ENCODE results near the gene PDCD2L. TPM values are rescaled to one million over a fixed set of nuclear protein-coding genes. Genes with fewer than 3 reads are reported as not detected.
"Not testable (repeated sequence)": the region's sequence is repeated elsewhere in the genome, so short reads cannot be mapped to it uniquely, and the experiment has no call there.

Gene PDCD2L
- total RNA-seq, 2 experiments from 2014 or later: 24.8 to 34.1 TPM

- Mint-ChIP-seq H3K36me3 (ENCODE audit: low read depth) (peaks cover 32% of the 10 kb centered on the region), H3K4me3 (peak within 1 kb of the TSS; percentile 94), H3K27ac (peak within 1 kb of the TSS; percentile 74), H3K9me3 (no peaks in the 10 kb centered on the region), H3K27me3 (ENCODE audit: low read depth) (no peaks in the 10 kb centered on the region), H3K4me1 (ENCODE audit: low read depth) (peaks cover 47% of the 10 kb centered on the region)
- DNase-seq: peak; percentile 67
- CTCF ChIA-PET: interaction anchor here (0.8 to 2.7 kb wide), 4 partner anchors 8 to 20 kb away, joined by 3 to 10 read pairs (median 3); no protein-coding TSS in a partner anchor
- intact Hi-C loops (cut with micrococcal nuclease): loop anchor here (2.0 kb wide), 3 partner anchors 40 to 636 kb away; partner anchors contain the start of genes GRAMD1A, PDCD2L and UBA2
Observed at GRCh38 chr19:34364830-34365462, 39.3 kb upstream of the PDCD2L start, which contains the start of gene GPI. TSS of gene GPI (plus strand) at chr19:34365196. CDS start at chr19:34365267, 71 bp downstream.

GRCh38 chr19:34365463-34366401, 38.5 kb upstream of the PDCD2L start:
- H3K36me3 Mint-ChIP-seq (ENCODE audit: low read depth): peaks cover 39% of the 10 kb centered on the region
- peak overlapping the region; percentile 74 for H3K27ac Mint-ChIP-seq
- intact Hi-C loops (cut with micrococcal nuclease): loop anchor here (2.0 kb wide), 3 partner anchors 39 to 635 kb away; partner anchors contain the start of genes GRAMD1A, PDCD2L and UBA2
- peaks cover 43% of the 10 kb centered on the region for H3K4me1 Mint-ChIP-seq (ENCODE audit: low read depth)
- DNase-seq: peak; percentile 39
- H3K9me3 Mint-ChIP-seq: no peaks in the 10 kb centered on the region
- peak overlapping the region; percentile 94 for H3K4me3 Mint-ChIP-seq
- no peaks in the 10 kb centered on the region for H3K27me3 Mint-ChIP-seq (ENCODE audit: low read depth)
- CTCF ChIA-PET: interaction anchor here (0.8 to 0.9 kb wide), 2 partner anchors 9 to 11 kb away, joined by 3 read pairs; no protein-coding TSS in a partner anchor

GRCh38 chr19:34366738-34367623, 37.2 kb upstream of the PDCD2L start:
- Mint-ChIP-seq H3K27me3 (ENCODE audit: low read depth) (no peaks in the 10 kb centered on the region), H3K9me3 (no peaks in the 10 kb centered on the region), H3K4me1 (ENCODE audit: low read depth) (peaks cover 49% of the 10 kb centered on the region), H3K27ac (no peak overlapping the region), H3K4me3 (peak overlapping the region; percentile 94), H3K36me3 (ENCODE audit: low read depth) (peaks cover 46% of the 10 kb centered on the region)
- CTCF ChIA-PET: no interaction called here
- intact Hi-C loops (cut with micrococcal nuclease): no loop called here
- DNase-seq: no peak

- Mint-ChIP-seq H3K4me3 (no peak overlapping the region), H3K27ac (no peak overlapping the region), H3K4me1 (ENCODE audit: low read depth) (peaks cover 49% of the 10 kb centered on the region), H3K9me3 (no peaks in the 10 kb centered on the region), H3K36me3 (ENCODE audit: low read depth) (peaks cover 46% of the 10 kb centered on the region), H3K27me3 (ENCODE audit: low read depth) (no peaks in the 10 kb centered on the region)
- no peak for DNase-seq
- CTCF ChIA-PET: no interaction called here
- intact Hi-C loops (cut with micrococcal nuclease): no loop called here
Observed at GRCh38 chr19:34367624-34367957, 36.6 kb upstream of the PDCD2L start.

- H3K27me3 Mint-ChIP-seq (ENCODE audit: low read depth): no peaks in the 10 kb centered on the region
- no peak overlapping the region for H3K4me3 Mint-ChIP-seq
- intact Hi-C loops (cut with micrococcal nuclease): no loop called here
- no peak for DNase-seq
- CTCF ChIA-PET: no interaction called here
- H3K9me3 Mint-ChIP-seq: no peaks in the 10 kb centered on the region
- no peak overlapping the region for H3K27ac Mint-ChIP-seq
- H3K36me3 Mint-ChIP-seq (ENCODE audit: low read depth): peaks cover 46% of the 10 kb centered on the region
- peaks cover 45% of the 10 kb centered on the region for H3K4me1 Mint-ChIP-seq (ENCODE audit: low read depth)
Observed at GRCh38 chr19:34368338-34368737, 35.9 kb upstream of the PDCD2L start.

- intact Hi-C loops (cut with micrococcal nuclease); H3K27me3 Mint-ChIP-seq (ENCODE audit: low read depth); DNase-seq; H3K27ac Mint-ChIP-seq; H3K4me3 Mint-ChIP-seq; CTCF ChIA-PET; H3K9me3 Mint-ChIP-seq: not testable (repeated sequence)
- Mint-ChIP-seq H3K36me3 (ENCODE audit: low read depth) (peaks cover 49% of the 10 kb centered on the region), H3K4me1 (ENCODE audit: low read depth) (peaks cover 44% of the 10 kb centered on the region)
Observed at GRCh38 chr19:34369166-34369565, 35.0 kb upstream of the PDCD2L start.

GRCh38 chr19:34370117-34370516, 34.1 kb upstream of the PDCD2L start:
- Mint-ChIP-seq H3K4me1 (ENCODE audit: low read depth) (peaks cover 40% of the 10 kb centered on the region), H3K27ac (no peak overlapping the region), H3K4me3 (no peak overlapping the region), H3K9me3 (no peaks in the 10 kb centered on the region), H3K36me3 (ENCODE audit: low read depth) (peaks cover 53% of the 10 kb centered on the region), H3K27me3 (ENCODE audit: low read depth) (no peaks in the 10 kb centered on the region)
- intact Hi-C loops (cut with micrococcal nuclease): no loop called here
- CTCF ChIA-PET: no interaction called here
- no peak for DNase-seq

GRCh38 chr19:34370983-34371382, 33.2 kb upstream of the PDCD2L start:
- CTCF ChIA-PET: interaction anchor here (0.7 kb wide), 2 partner anchors 59 to 232 kb away, joined by 3 read pairs; no protein-coding TSS in a partner anchor

GRCh38 chr19:34373601-34374288, 30.5 kb upstream of the PDCD2L start:
- peaks cover 22% of the 10 kb centered on the region for H3K4me1 Mint-ChIP-seq (ENCODE audit: low read depth)
- no peak overlapping the region for H3K4me3 Mint-ChIP-seq
- H3K9me3 Mint-ChIP-seq: no peaks in the 10 kb centered on the region
- H3K27me3 Mint-ChIP-seq (ENCODE audit: low read depth): no peaks in the 10 kb centered on the region
- CTCF ChIA-PET: no interaction called here
- intact Hi-C loops (cut with micrococcal nuclease): no loop called here
- H3K27ac Mint-ChIP-seq: no peak overlapping the region
- peaks cover 47% of the 10 kb centered on the region for H3K36me3 Mint-ChIP-seq (ENCODE audit: low read depth)
- no peak for DNase-seq

More at GRCh38 chr19:34370983-34371382, 33.2 kb upstream of the PDCD2L start:
- no peak for DNase-seq
- Mint-ChIP-seq H3K4me3 (no peak overlapping the region), H3K9me3 (no peaks in the 10 kb centered on the region), H3K4me1 (ENCODE audit: low read depth) (peaks cover 41% of the 10 kb centered on the region), H3K36me3 (ENCODE audit: low read depth) (peaks cover 54% of the 10 kb centered on the region), H3K27me3 (ENCODE audit: low read depth) (no peaks in the 10 kb centered on the region), H3K27ac (no peak overlapping the region)
- intact Hi-C loops (cut with micrococcal nuclease): no loop called here

GRCh38 chr19:34375598-34375997, 28.6 kb upstream of the PDCD2L start:
- H3K27me3 Mint-ChIP-seq (ENCODE audit: low read depth): no peaks in the 10 kb centered on the region
- H3K4me3 Mint-ChIP-seq: no peak overlapping the region
- H3K4me1 Mint-ChIP-seq (ENCODE audit: low read depth): peaks cover 16% of the 10 kb centered on the region
- no peaks in the 10 kb centered on the region for H3K9me3 Mint-ChIP-seq
- no peak for DNase-seq
- CTCF ChIA-PET: no interaction called here
- H3K36me3 Mint-ChIP-seq (ENCODE audit: low read depth): peaks cover 42% of the 10 kb centered on the region
- intact Hi-C loops (cut with micrococcal nuclease): no loop called here
- no peak overlapping the region for H3K27ac Mint-ChIP-seq

GRCh38 chr19:34380639-34381241, 23.5 kb upstream of the PDCD2L start:
- H3K4me1 Mint-ChIP-seq (ENCODE audit: low read depth): peaks cover 2% of the 10 kb centered on the region
- H3K27me3 Mint-ChIP-seq (ENCODE audit: low read depth): no peaks in the 10 kb centered on the region
- H3K4me3 Mint-ChIP-seq: no peak overlapping the region
- DNase-seq: no peak
- no peaks in the 10 kb centered on the region for H3K9me3 Mint-ChIP-seq
- CTCF ChIA-PET: no interaction called here
- H3K27ac Mint-ChIP-seq: no peak overlapping the region
- intact Hi-C loops (cut with micrococcal nuclease): no loop called here
- H3K36me3 Mint-ChIP-seq (ENCODE audit: low read depth): peaks cover 60% of the 10 kb centered on the region
